ENCODE data around the gene SMAP1. TPM values are rescaled to one million over a fixed set of nuclear protein-coding genes. Genes with fewer than 3 reads are reported as not detected.
A peak's percentile ranks its signal among the peaks of the same experiment; 100 is the strongest.
"Not testable (repeated sequence)": the region's sequence is repeated elsewhere in the genome, so short reads cannot be mapped to it uniquely, and the experiment has no call there.

SMAP1 gene
- polyA plus RNA-seq, 6 donors from 2014 or later = 13.0 to 16.6 (median 15.8) TPM

DNA sequence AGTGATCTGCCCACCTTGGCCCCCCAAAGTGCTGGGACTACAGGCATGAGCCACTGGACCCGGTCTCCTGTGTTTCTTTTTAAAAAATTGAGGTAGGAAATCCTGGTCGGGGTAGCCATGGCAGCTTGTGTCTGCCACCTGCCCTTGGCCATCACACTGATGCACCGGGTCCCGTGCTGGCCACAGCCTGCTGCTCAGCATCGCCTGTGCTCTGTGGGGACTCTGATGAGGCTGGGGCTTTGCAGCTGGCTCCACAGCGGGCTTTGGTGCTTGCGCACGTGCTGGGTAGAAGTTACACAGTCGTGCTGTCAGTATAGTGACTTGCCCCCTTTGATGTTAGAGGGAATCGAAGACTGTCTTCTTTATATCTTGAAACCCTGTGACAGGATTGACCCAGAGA, 66.7 kb downstream of the SMAP1 start:
- peaks cover 8 to 11% (median 11%) of the 10 kb centered on the region in 3 donors for H3K4me1 Mint-ChIP-seq
- no peaks in the 10 kb centered on the region for H3K27me3 Mint-ChIP-seq
- H3K27ac Mint-ChIP-seq = peak overlapping the region in 1 of 6 donors; percentile 15
- no peaks in the 10 kb centered on the region for H3K9me3 Mint-ChIP-seq
- no peak overlapping the region for H3K4me3 Mint-ChIP-seq
- ATAC-seq (ENCODE audit: low read depth in 2 of 2) = no peak
- DNase-seq = no peak
- H3K36me3 Mint-ChIP-seq = peaks cover 0 to 35% of the 10 kb centered on the region in 2 donors

DNA sequence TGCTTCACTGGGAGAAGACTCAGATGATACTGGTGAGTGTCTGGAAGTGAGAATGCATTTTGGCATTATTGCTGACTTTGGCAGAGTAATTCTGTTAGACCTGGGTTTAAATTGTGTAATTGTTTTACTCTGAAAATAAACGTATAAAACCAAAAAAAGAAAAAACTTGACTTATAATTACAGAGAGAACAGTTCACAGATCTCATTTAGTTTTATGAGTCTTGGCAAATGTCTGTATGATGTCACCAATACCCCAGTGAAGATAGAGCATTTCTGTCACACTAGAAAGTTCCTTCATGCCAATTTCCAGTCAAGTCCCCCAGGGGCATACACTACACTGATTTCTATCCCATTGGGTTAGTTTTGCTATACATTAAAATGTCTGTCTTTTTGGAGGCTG, 67.3 kb downstream of the SMAP1 start:
- H3K4me1 Mint-ChIP-seq = peaks cover 4 to 5% (median 5%) of the 10 kb centered on the region in 3 donors
- DNase-seq (no peak), ATAC-seq (ENCODE audit: low read depth in 2 of 2) (no peak)
- H3K36me3 Mint-ChIP-seq = peaks cover 0 to 40% of the 10 kb centered on the region in 2 donors
- no peak overlapping the region for H3K27ac Mint-ChIP-seq
- no peak overlapping the region for H3K4me3 Mint-ChIP-seq
- H3K9me3 Mint-ChIP-seq = no peaks in the 10 kb centered on the region
- no peaks in the 10 kb centered on the region for H3K27me3 Mint-ChIP-seq

DNA sequence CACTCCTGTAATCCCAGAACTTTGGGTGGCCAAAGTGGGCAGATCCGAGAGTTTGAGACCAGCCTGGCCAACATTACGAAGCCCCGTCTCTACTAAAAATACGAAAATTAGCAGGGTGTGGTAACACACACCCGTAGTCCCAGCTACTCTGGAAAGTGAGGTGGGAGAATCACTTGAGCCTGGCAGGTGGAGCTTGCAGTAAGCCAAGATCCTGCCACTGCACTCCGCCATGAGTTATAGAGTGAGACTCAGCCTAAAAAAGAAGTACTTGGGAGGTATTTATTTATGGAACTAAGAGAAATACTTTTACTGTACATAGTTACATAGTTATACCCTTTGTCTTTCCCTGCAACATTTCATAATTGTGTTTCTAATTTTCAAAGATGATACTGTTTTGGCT, 67.8 kb downstream of the SMAP1 start:
- DNase-seq = no peak
- no peak for ATAC-seq (ENCODE audit: low read depth in 2 of 2)
- Mint-ChIP-seq H3K27me3 (no peaks in the 10 kb centered on the region), H3K4me1 (peaks cover 0 to 4% (median 4%) of the 10 kb centered on the region in 3 donors), H3K36me3 (peaks cover 5 to 45% of the 10 kb centered on the region in 2 donors), H3K9me3 (peaks cover 0 to 4% (median under 1%) of the 10 kb centered on the region in 7 donors), H3K4me3 (no peak overlapping the region), H3K27ac (peak overlapping the region in 1 of 6 donors; percentile 63)

DNA sequence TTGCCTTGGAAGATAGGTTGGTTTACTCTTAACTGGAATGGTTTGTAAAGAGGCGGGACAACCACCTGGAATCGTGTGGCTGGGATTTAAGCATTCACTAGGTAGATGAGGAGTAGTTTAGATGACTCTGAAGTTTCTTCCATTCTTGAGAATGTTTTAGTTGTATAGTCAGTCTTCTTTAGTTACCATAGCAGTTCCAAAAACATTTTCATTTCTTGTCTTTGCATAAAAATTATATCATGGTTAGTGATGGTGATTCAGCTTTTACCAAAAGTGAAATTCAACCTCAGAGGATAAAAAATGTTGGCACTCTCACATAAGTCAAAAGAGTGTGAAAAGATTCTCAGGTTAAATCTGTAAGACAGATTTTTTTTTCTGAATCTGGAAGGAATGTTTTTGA, 70.3 kb downstream of the SMAP1 start:
- Mint-ChIP-seq H3K4me1 (peaks cover 1 to 7% (median 6%) of the 10 kb centered on the region in 3 donors), H3K4me3 (no peak overlapping the region), H3K27me3 (no peaks in the 10 kb centered on the region), H3K9me3 (peaks cover 0 to 24% (median 9%) of the 10 kb centered on the region in 7 donors), H3K27ac (no peak overlapping the region), H3K36me3 (peaks cover 28 to 58% of the 10 kb centered on the region in 2 donors)
- no peak for ATAC-seq (ENCODE audit: low read depth in 2 of 2)
- no peak for DNase-seq

DNA sequence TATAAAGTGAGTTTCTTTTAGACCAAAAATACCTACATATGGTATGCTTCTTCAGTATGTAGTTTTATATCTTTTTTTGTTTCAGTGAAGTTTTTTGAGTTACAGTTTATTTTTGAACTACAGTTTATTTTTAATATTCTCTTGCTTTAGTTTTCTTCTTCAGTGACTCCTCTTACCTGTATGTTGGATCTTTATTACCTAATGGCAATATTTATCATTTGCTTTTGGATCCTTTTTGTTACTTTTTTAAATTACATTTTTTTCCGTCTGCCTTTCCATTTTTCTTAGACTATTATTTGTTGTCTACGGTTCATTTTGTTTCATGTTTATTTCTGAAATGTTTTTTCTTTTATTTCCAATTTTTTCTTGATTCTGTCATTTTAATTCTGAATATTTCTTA, 71.9 kb downstream of the SMAP1 start:
- Mint-ChIP-seq H3K27me3 (no peaks in the 10 kb centered on the region), H3K4me3 (no peak overlapping the region), H3K9me3 (peaks cover 0 to 38% (median 9%) of the 10 kb centered on the region in 7 donors), H3K36me3 (peaks cover 32 to 54% of the 10 kb centered on the region in 2 donors), H3K4me1 (peaks cover 3 to 7% (median 4%) of the 10 kb centered on the region in 3 donors), H3K27ac (peak overlapping the region in 1 of 6 donors; percentile 29)
- no peak for ATAC-seq (ENCODE audit: low read depth in 2 of 2)
- no peak for DNase-seq

DNA sequence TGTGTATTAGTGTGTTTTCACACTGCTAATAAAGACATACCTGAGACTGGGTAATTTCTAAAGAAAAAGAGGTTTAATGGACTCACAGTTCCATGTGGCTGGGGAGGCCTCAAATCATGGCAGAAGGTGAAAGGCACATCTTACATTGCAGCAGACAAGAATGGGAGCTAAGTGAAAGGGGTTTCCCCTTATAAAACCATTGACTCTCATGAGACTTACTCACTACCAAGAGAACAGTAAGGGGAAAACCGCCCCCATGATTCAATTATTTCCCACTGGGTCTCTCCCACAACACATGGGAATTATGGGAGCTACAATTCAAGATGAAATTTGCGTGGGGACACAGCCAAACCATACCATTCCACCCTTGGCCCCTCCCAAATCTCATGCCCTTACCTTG, 73.1 kb downstream of the SMAP1 start:
- DNase-seq; H3K27me3 Mint-ChIP-seq; H3K4me1 Mint-ChIP-seq; ATAC-seq (ENCODE audit: low read depth in 2 of 2); H3K4me3 Mint-ChIP-seq: not testable (repeated sequence)
- Mint-ChIP-seq H3K27ac (peak overlapping the region in 1 of 6 donors; percentile 35), H3K36me3 (peaks cover 32 to 48% of the 10 kb centered on the region in 2 donors), H3K9me3 (peaks cover 1 to 43% (median 13%) of the 10 kb centered on the region in 7 donors)

DNA sequence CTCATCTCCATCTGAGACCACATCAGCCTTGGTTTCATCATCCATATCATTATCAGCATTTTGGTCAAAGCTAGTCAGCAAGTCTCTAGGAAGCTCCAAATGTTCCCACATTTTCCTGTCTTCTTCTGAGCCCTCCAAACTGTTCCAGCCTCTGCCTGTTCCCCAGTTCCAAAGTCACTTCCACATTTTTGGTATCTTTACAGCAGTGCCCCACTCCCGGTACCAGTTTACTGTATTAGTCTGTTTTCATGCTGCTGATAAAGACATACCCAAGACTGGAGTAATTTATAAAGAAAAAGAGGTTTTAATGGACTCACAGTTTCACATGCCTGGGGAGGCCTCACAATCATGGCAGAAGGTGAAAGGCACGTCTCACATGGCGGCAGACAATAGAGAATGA, 74.8 kb downstream of the SMAP1 start:
- Mint-ChIP-seq H3K9me3 (peaks cover 3 to 43% (median 13%) of the 10 kb centered on the region in 7 donors), H3K4me1 (peaks cover 4 to 18% (median 5%) of the 10 kb centered on the region in 3 donors), H3K36me3 (peaks cover 32 to 48% of the 10 kb centered on the region in 2 donors)
- DNase-seq; H3K4me3 Mint-ChIP-seq; H3K27ac Mint-ChIP-seq; H3K27me3 Mint-ChIP-seq; ATAC-seq (ENCODE audit: low read depth in 2 of 2): not testable (repeated sequence)

DNA sequence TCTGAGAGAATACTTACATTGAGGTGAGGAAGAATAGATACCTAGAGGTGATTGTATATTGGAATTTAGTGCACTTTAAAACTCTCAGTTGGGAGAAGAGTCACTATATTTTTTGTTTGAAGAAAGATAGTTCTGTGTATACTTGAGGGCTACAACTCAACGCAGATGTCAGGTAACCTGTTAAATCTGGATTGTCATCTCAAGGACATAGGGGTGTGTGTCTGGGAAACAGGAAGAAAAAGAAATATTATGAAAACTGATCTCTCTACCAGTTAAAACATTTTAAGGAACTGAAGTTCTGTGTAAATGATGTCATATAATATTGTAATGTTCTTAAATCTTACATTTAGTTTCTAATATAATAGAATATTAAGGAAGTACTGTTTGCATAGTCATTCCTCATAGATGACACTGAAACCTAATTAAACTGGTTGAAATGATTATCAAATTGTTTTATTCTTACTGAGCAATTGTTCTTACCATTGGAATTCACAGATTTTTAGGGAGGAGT, 86.2 kb downstream of the SMAP1 start:
- H3K4me1 Mint-ChIP-seq = peaks cover 0 to 7% (median 2%) of the 10 kb centered on the region in 3 donors
- no peak for DNase-seq
- H3K36me3 Mint-ChIP-seq = peaks cover 6 to 8% of the 10 kb centered on the region in 2 donors
- no peak overlapping the region for H3K27ac Mint-ChIP-seq
- no peak for ATAC-seq (ENCODE audit: low read depth in 2 of 2)
- H3K27me3 Mint-ChIP-seq = no peaks in the 10 kb centered on the region
- no peak overlapping the region for H3K4me3 Mint-ChIP-seq
- peaks cover 0 to 5% (median 0%) of the 10 kb centered on the region in 7 donors for H3K9me3 Mint-ChIP-seq

DNA sequence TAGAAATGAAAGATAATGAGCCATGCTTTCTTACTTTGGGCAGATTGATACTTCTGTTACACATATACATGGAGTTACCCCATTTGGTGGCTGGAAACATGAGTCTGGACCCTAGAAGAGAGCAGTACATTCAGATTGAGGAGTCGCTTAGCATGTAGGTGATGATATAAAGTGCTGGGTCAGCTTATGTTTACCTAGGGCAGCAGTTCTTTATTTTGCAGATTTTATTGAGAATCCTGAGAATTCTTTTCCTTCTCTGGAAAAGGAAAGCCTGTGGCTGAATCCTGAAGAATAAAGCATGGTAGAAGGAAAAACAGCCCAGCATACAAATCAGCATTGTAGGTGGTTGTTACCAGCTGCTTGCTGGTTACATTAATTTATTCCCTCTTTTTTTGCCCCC, 91.2 kb downstream of the SMAP1 start:
- H3K36me3 Mint-ChIP-seq = peaks cover 8 to 12% of the 10 kb centered on the region in 2 donors
- no peaks in the 10 kb centered on the region for H3K27me3 Mint-ChIP-seq
- no peak overlapping the region for H3K27ac Mint-ChIP-seq
- H3K9me3 Mint-ChIP-seq = peaks cover 0 to 5% (median 0%) of the 10 kb centered on the region in 7 donors
- H3K4me3 Mint-ChIP-seq = no peak overlapping the region
- H3K4me1 Mint-ChIP-seq = no peaks in the 10 kb centered on the region
- no peak for DNase-seq
- ATAC-seq (ENCODE audit: low read depth in 2 of 2) = no peak

DNA sequence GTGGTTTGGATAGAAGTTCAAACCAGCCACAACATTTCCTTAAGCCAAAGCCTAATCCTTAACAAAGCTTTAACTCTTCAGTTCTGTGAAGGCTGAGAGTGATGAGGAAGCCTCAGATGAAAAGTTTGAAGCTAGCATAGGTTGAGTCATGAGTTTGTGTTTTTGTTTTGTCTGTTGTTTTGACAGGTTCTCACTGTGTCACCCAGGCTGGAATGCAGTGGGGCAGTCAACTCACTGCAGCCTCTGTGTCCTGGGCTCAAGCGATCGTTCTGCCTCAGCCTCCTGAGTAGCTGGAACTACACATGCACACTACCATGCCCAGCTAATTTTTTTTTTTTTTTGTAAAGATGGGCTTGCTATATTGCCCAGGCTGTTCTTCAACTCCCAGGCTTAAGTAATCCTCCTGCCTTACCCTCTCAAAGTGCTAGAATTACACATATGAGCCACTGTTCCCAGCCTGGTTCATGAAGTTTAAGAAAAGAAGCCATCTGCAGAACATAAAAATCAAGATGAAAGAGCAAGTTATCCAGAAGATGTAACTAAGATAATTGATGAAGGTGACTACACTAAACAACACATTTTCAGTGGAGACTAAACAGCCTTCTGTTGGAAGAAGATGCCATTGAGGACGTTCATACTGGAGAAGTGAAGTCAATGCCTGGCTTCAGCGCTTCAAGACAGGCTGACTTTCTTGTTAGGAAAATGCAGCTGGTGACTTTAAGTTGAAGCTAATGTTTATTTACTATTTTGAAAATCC, 96.2 kb downstream of the SMAP1 start:
- ATAC-seq (ENCODE audit: low read depth in 2 of 2) (no peak), DNase-seq (no peak)
- Mint-ChIP-seq H3K27ac (peak overlapping the region in 1 of 6 donors; percentile 28), H3K4me1 (peaks cover 0 to 5% (median 0%) of the 10 kb centered on the region in 3 donors), H3K27me3 (no peaks in the 10 kb centered on the region), H3K36me3 (peaks cover 0 to 12% of the 10 kb centered on the region in 2 donors), H3K4me3 (no peak overlapping the region), H3K9me3 (peaks cover 0 to 8% (median 0%) of the 10 kb centered on the region in 7 donors)

DNA sequence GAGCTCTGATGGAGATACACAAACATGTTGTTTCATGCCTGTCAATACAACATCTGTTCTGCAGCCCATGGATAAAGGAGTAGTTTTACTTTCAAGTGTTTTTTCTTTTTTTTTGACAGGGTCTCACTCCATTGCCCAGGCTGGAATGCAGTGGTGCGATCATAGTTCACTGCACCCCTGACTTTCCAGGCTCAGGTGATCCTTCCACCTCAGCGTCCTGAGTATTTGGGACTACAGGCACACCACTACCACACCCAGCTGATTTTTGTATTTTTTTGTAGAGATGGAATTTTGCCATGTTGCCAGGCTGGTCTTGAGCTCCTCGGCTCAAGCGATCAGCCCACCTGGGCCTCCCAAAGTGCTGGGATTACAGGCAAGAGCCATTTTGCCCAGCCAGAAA, 97.0 kb downstream of the SMAP1 start:
- peaks cover 0 to 6% of the 10 kb centered on the region in 2 donors for H3K36me3 Mint-ChIP-seq
- H3K4me1 Mint-ChIP-seq = peaks cover 0 to 5% (median 0%) of the 10 kb centered on the region in 3 donors
- ATAC-seq (ENCODE audit: low read depth in 2 of 2) (no peak), DNase-seq (no peak)
- peak overlapping the region in 1 of 8 donors; percentile 16 for H3K4me3 Mint-ChIP-seq
- H3K9me3 Mint-ChIP-seq = peaks cover 0 to 8% (median 0%) of the 10 kb centered on the region in 7 donors
- H3K27ac Mint-ChIP-seq = peak overlapping the region in 1 of 6 donors; percentile 76
- H3K27me3 Mint-ChIP-seq = no peaks in the 10 kb centered on the region

DNA sequence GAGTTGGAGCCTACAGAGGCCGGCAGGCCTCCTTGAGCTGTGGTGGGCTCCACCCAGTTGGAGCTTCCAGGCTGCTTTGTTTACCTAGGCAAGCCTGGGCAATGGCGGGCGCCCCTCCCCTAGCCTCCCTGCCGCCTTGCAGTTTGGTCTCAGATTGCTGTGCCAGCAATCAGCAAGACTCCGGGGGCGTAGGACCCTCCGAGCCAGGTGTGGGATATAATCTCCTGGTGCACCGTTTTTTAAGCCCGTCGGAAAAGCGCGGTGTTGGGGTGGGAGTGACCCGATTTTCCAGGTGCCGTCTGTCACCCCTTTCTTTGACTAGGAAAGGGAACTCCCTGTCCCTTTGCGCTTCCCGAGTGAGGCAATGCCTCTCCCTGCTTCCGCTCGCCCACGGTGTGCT, 103.7 kb downstream of the SMAP1 start:
- H3K4me1 Mint-ChIP-seq; H3K27me3 Mint-ChIP-seq; H3K9me3 Mint-ChIP-seq; ATAC-seq (ENCODE audit: low read depth in 2 of 2); DNase-seq; H3K4me3 Mint-ChIP-seq: not testable (repeated sequence)
- peaks cover 20 to 28% of the 10 kb centered on the region in 2 donors for H3K36me3 Mint-ChIP-seq
- peak overlapping the region in 1 of 6 donors; percentile 21 for H3K27ac Mint-ChIP-seq

DNA sequence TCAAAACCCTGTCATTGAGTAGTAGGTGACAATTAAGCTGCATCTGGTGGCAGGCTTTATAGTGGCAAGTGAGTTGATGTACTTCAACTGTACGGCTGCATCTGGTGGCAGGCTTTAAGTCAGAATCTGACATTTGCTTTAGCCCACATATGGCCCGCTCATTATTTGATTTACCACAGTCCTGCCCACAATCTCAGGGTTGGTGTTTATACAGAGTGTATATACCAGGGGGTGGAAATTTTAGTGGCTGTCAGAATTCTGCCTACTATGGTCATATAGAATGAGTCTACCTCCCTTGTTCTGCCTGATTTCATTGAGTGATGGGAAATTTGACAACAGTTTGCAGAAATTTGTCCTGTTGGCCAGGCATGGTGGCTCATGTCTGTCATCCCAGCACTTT, 112.3 kb downstream of the SMAP1 start:
- Mint-ChIP-seq H3K27me3 (no peaks in the 10 kb centered on the region), H3K4me3 (no peak overlapping the region), H3K4me1 (no peaks in the 10 kb centered on the region), H3K27ac (no peak overlapping the region), H3K36me3 (peaks cover 30 to 32% of the 10 kb centered on the region in 2 donors), H3K9me3 (peaks cover 0 to 9% (median 4%) of the 10 kb centered on the region in 7 donors)
- no peak for ATAC-seq (ENCODE audit: low read depth in 2 of 2)
- no peak for DNase-seq
